HL-60 (cell line): ENCODE data around the gene PALLD.
"Not testable (repeated sequence)": the region's sequence is repeated elsewhere in the genome, so short reads cannot be mapped to it uniquely, and the experiment has no call there.

Experiments used
- DNase-seq, 2 experiments: peaks; one replicate each; pipeline ENCODE4 v3.0.0-alpha.2; 2010 to 2020; ENCODE audit warnings: low read depth in 1 of 2, low spot score in 1 of 2
- H3K27ac ChIP-seq: fragments of 250-450 bp; sonication (Bioruptor Pico); replicated peaks from 2 replicates; pipeline ENCODE4 v1.5.1; 2020; ENCODE audit warnings: mild to moderate bottlenecking, moderate library complexity
- H3K27me3 ChIP-seq: fragments of 250-450 bp; sonication (Bioruptor Pico); 2 replicates; pipeline ENCODE4 v1.5.1; 2021; ENCODE audit warnings: mild to moderate bottlenecking, moderate library complexity; ENCODE audit not compliant: insufficient read depth, poor library complexity, severe bottlenecking
- H3K4me3 ChIP-seq: replicated peaks from 2 replicates; pipeline ENCODE4 v1.5.1; 2011; ENCODE audit warnings: mild to moderate bottlenecking, control low read depth, low read length; ENCODE audit not compliant: insufficient read depth
- CTCF ChIP-seq: IDR thresholded peaks from one replicate; pipeline ENCODE4 v1.5.1; 2011; ENCODE audit warnings: low read length, control low read depth, inconsistent platforms; ENCODE audit not compliant: insufficient read depth
- GABPA ChIP-seq: IDR thresholded peaks from 2 replicates; pipeline ENCODE4 v1.6.1; 2012; ENCODE audit warnings: low read depth
- POLR2AphosphoS5 ChIP-seq: IDR thresholded peaks from 2 replicates; pipeline ENCODE4 v1.6.1; 2012; ENCODE audit warnings: low read depth
- SPI1 ChIP-seq: IDR thresholded peaks from 2 replicates; pipeline ENCODE4 v1.6.1; 2012; ENCODE audit warnings: low read depth, mild to moderate bottlenecking, borderline replicate concordance
- long read RNA-seq: library from polyadenylated mRNA; unstranded; transcript quantifications from one replicate; pipeline ENCODE4 v2.0.0, GENCODE V29; 2020
- TF ChIP-seq, protein P1 (sequence below): IDR thresholded peaks from 2 replicates; pipeline ENCODE4 v1.6.1; 2012; ENCODE audit warnings: low read depth; ENCODE audit not compliant: insufficient replicate concordance

PALLD gene
- long read RNA-seq = 0 reads

DNA sequence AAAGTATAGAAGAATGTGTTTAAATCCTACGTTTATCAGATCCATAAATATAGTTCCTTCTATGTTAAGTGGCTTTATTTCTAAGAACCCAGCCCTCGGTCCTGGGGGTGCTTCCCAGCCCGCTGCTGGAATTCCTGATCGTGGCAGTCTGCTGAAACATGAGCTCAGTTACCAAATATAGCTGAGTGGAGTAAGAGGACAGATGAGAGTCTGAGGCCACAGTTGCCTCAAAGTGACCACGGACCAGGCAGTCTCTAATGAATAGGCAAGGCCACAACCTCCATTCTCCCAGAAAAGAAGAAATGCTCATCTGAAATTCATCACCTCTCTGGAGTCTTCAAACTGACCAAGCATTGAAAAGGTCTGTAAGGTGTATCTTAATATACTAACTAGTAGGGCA is at the start of gene PALLD:
Gene PALLD, plus strand, starts transcription at position 219 of the 400 bp plus-strand sequence.
- H3K27me3 ChIP-seq = no peaks in the 10 kb centered on the region
- no peak within 1 kb of the TSS for H3K27ac ChIP-seq
- H3K4me3 ChIP-seq = no peak within 1 kb of the TSS
- TF ChIP-seq GABPA = no peak
- TF ChIP-seq, protein P1, sequence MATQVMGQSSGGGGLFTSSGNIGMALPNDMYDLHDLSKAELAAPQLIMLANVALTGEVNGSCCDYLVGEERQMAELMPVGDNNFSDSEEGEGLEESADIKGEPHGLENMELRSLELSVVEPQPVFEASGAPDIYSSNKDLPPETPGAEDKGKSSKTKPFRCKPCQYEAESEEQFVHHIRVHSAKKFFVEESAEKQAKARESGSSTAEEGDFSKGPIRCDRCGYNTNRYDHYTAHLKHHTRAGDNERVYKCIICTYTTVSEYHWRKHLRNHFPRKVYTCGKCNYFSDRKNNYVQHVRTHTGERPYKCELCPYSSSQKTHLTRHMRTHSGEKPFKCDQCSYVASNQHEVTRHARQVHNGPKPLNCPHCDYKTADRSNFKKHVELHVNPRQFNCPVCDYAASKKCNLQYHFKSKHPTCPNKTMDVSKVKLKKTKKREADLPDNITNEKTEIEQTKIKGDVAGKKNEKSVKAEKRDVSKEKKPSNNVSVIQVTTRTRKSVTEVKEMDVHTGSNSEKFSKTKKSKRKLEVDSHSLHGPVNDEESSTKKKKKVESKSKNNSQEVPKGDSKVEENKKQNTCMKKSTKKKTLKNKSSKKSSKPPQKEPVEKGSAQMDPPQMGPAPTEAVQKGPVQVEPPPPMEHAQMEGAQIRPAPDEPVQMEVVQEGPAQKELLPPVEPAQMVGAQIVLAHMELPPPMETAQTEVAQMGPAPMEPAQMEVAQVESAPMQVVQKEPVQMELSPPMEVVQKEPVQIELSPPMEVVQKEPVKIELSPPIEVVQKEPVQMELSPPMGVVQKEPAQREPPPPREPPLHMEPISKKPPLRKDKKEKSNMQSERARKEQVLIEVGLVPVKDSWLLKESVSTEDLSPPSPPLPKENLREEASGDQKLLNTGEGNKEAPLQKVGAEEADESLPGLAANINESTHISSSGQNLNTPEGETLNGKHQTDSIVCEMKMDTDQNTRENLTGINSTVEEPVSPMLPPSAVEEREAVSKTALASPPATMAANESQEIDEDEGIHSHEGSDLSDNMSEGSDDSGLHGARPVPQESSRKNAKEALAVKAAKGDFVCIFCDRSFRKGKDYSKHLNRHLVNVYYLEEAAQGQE = no peak
- TF ChIP-seq POLR2AphosphoS5 = no peak
- no peak for DNase-seq

DNA sequence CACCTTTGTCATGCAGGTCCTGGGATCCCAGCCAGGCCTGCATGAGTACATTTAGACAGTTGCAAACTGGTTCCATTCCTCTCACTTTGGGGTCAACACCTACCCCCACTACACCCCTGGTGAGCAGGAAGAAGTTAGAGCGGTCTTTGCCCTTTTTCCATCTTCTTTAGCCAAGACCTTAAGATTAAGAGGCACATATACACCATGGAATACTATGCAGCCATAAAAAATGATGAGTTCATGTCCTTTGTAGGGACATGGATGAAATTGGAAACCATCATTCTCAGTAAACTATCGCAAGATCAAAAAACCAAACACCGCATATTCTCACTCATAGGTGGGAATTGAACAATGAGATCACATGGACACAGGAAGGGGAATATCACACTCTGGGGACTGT is 47.8 kb upstream of the PALLD start:
- H3K4me3 ChIP-seq, DNase-seq, H3K27me3 ChIP-seq, H3K27ac ChIP-seq: not testable (repeated sequence)

- Histone ChIP-seq H3K27ac (no peak overlapping the region), H3K27me3 (no peaks in the 10 kb centered on the region), H3K4me3 (no peak overlapping the region)
- no peak for DNase-seq
- TF ChIP-seq POLR2AphosphoS5 (no peak), CTCF (no peak), SPI1 (no peak), GABPA (no peak)
- TF ChIP-seq, protein P1 = no peak
Measured at GRCh38 chr4:168449719-168450452, 47.0 kb upstream of the PALLD start.

DNA sequence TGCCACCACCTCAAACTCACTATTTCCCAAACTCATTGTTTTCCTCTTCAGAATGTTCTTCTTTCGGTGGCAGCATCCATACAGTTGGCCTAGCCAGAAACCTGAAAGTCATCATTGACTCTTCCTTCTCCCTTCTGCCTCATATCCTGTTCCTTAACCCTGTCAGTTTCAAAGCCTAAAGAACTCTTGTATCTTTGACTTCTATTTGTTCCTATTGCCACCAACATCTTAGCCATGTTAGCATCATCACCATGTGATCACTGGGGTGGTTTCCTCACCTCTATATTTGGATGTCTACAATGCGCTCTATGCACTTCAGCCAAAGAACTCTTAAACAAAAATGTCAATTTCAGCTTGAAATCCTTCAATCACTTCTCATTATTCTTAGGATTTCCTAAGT is 45.5 kb upstream of the PALLD start:
- no peak overlapping the region for H3K27ac ChIP-seq
- no peak for DNase-seq
- H3K4me3 ChIP-seq = no peak overlapping the region
- TF ChIP-seq POLR2AphosphoS5 (no peak), GABPA (no peak), SPI1 (no peak), CTCF (no peak)
- TF ChIP-seq, protein P1 = no peak
- no peaks in the 10 kb centered on the region for H3K27me3 ChIP-seq
